Astrocyte of the spinal cord (primary cell): ENCODE data around the gene RTN4.

Experiments used
- DNase-seq: peaks from one replicate; pipeline ENCODE4 v3.0.0; 2011; ENCODE audit warnings: low read depth, low spot score
- H3K4me3 ChIP-seq: 2 replicates; pipeline ENCODE4 v1.5.1; 2011; ENCODE audit warnings: low read depth, mild to moderate bottlenecking, low read length, moderate library complexity
- in situ Hi-C: cut with HindIII; loops from 2 replicates; pipeline ENCODE4 v1.10.0; 2017; ENCODE audit warnings: low sequenced_read_pairs
- TF ChIP-seq, protein P1 (sequence below): IDR thresholded peaks from 2 replicates; pipeline ENCODE4 v1.5.1; 2012; ENCODE audit warnings: low read depth, mild to moderate bottlenecking, low read length, inconsistent platforms

The RTN4 gene

DNA sequence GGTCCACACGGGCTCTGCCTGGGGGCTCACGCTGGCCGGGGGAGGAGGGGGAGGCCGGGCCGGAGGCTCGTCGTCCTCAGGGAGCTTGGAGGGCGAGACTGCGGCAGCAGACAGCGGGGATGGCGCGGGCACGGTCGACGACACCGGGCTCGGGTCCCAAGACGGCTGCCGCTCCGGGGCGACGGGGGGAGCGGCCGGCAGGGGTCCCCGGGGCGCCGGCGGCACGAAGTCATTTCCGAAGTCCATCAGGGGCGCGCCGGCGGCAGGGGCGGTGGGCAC is 491 bp downstream of the RTN4 start:
- in situ Hi-C loops = no loop called here
- DNase-seq = no peak
- H3K4me3 ChIP-seq = peak overlapping the region; percentile 100
- TF ChIP-seq, protein P1, sequence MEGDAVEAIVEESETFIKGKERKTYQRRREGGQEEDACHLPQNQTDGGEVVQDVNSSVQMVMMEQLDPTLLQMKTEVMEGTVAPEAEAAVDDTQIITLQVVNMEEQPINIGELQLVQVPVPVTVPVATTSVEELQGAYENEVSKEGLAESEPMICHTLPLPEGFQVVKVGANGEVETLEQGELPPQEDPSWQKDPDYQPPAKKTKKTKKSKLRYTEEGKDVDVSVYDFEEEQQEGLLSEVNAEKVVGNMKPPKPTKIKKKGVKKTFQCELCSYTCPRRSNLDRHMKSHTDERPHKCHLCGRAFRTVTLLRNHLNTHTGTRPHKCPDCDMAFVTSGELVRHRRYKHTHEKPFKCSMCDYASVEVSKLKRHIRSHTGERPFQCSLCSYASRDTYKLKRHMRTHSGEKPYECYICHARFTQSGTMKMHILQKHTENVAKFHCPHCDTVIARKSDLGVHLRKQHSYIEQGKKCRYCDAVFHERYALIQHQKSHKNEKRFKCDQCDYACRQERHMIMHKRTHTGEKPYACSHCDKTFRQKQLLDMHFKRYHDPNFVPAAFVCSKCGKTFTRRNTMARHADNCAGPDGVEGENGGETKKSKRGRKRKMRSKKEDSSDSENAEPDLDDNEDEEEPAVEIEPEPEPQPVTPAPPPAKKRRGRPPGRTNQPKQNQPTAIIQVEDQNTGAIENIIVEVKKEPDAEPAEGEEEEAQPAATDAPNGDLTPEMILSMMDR = no peak

DNA sequence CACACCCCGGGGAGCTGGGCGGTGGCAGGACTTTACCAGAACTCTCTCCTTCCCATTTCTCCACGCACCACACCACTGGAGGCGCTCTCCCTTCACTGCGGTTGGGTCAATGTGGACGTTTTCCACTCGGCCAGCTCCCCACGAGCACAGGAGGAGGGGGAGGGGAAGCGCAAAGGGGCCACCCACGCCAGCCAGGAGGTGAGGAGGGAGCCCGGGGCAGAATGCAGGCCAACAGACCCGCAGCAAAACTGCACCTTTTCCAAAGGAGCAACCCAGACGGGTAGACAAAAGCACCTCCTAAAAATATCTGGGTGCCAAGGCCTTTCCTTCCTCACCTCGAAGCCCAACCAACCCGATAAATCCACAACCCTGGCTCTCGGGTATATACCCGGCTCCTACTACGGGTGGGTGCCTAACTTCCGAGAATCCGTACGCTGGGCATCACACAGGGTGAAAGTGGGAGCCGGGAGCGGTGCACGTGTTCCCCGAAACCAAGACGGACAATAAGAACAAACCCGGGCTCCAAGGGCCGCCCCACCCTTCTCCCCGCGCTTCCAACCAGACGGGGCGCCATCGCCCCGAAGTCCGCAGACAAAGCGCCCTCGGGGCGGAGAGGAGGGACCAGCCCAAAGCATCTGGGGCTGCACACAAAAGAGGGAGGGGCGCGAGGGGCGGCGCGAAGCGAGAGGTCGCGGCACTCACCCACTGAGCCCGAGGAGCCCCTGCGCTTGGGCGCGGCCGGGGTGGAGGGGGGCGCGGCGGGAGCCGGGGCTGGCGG is 1.0 kb downstream of the RTN4 start:
- TF ChIP-seq, protein P1 = peak; percentile 83
- in situ Hi-C loops = no loop called here
- DNase-seq = peak; percentile 79
- peak overlapping the region; percentile 100 for H3K4me3 ChIP-seq

- peak overlapping the region; percentile 100 for H3K4me3 ChIP-seq
- TF ChIP-seq, protein P1 = peak; percentile 28
- no peak for DNase-seq
- in situ Hi-C loops = no loop called here
Measured at GRCh38 chr2:55048508-55049042, 1.7 kb downstream of the RTN4 start.

- peak overlapping the region; percentile 100 for H3K4me3 ChIP-seq
- in situ Hi-C loops = no loop called here
- TF ChIP-seq, protein P1 = no peak
- DNase-seq = peak; percentile 39
Measured at GRCh38 chr2:55047677-55048299, 2.5 kb downstream of the RTN4 start.

- in situ Hi-C loops = no loop called here
- TF ChIP-seq, protein P1 = no peak
- H3K4me3 ChIP-seq = peak overlapping the region; percentile 100
- DNase-seq = no peak
Measured at GRCh38 chr2:55045780-55046179, 4.5 kb downstream of the RTN4 start.

- no peak for DNase-seq
- H3K4me3 ChIP-seq = no peak overlapping the region
- TF ChIP-seq, protein P1 = no peak
- in situ Hi-C loops = no loop called here
Measured at GRCh38 chr2:55043841-55044240, 6.4 kb downstream of the RTN4 start.
